BLaER1 (cell line): ENCODE data around the gene TAPT1.

Source experiments
- H3K27ac ChIP-seq: shearing (Covaris generic); formaldehyde crosslinking; 2 replicates; pipeline ENCODE4 v1.8.1; 2022
- H3K27me3 ChIP-seq: shearing (Covaris generic); formaldehyde crosslinking; 2 replicates; pipeline ENCODE4 v1.8.1; 2022
- H3K36me3 ChIP-seq: shearing (Covaris generic); formaldehyde crosslinking; 2 replicates; pipeline ENCODE4 v1.8.1; 2022
- H3K4me1 ChIP-seq: shearing (Covaris generic); formaldehyde crosslinking; 2 replicates; pipeline ENCODE4 v1.8.1; 2022
- H3K4me2 ChIP-seq: shearing (Covaris generic); formaldehyde crosslinking; 2 replicates; pipeline ENCODE4 v1.8.1; 2022
- H3K4me3 ChIP-seq: shearing (Covaris generic); formaldehyde crosslinking; 2 replicates; pipeline ENCODE4 v1.8.1; 2022
- H3K9ac ChIP-seq: shearing (Covaris generic); formaldehyde crosslinking; 2 replicates; pipeline ENCODE4 v1.8.1; 2022
- H3K9me3 ChIP-seq: shearing (Covaris generic); formaldehyde crosslinking; 2 replicates; pipeline ENCODE4 v1.8.1; 2022
- H4K20me1 ChIP-seq: shearing (Covaris generic); formaldehyde crosslinking; 2 replicates; pipeline ENCODE4 v1.8.1; 2022
- Cebpa-rat ChIP-seq: shearing (Covaris generic); IDR thresholded peaks from 2 replicates; pipeline ENCODE4 v1.8.1; 2022

TAPT1 gene

DNA sequence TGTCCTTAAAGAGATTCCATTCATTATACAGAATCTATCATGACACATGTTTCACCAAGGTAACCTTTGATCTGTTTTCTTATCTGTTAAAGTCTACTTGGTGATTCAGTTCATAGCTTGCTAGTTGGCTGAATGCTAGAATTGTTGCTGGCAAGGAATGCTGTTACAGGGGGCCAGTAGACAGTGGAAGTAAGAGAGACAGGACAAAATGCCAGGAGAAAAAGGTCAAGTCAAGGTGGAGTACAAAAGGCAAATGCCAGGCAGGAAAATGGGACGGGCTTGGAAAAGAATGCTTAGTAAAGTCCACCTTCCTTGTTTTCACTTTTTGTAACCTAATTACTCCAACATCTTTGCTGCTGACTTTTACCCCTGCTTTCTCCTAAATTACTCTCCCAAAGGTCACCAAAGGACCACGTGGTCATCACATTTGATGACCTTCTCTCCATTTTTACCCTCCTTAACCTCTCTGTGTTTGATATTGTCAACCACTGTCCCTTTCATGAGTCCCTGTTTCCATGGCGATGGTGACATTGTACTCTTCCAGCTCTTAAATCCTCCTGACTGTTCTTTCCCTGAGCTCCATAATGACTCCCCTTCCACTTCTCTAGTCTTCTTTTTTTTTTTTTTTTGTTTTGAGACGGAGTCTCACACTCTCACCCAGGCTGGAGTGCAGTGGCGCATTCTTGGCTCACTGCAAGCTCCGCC is 24.5 kb upstream of the TAPT1 start:
- Histone ChIP-seq H3K4me2 (no peak overlapping the region), H3K36me3 (no peaks in the 10 kb centered on the region), H3K27ac (no peak overlapping the region), H3K27me3 (no peaks in the 10 kb centered on the region), H4K20me1 (no peaks in the 10 kb centered on the region), H3K9me3 (no peaks in the 10 kb centered on the region), H3K4me1 (no peaks in the 10 kb centered on the region), H3K4me3 (no peak overlapping the region), H3K9ac (no peak overlapping the region)
- TF ChIP-seq Cebpa-rat = no peak

DNA sequence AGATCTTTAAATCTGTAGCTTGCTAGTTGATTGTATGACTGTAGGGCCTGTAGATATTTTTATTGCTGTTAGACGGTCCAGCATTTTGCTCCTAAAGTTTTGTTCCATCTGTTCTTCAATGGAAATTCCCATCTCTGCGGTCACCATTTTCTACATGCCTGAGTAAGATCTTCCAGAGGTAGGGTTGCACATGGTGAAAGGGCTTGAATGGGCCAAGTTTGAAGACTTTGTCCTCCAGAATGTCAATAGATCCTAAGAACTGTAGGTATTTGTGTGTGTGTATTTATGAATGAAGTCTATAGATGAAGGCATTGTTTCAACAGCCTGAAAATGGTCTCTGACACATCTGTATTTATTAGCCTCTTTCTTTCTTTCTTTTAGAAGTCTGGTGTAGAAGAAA is 22.3 kb upstream of the TAPT1 start:
- Histone ChIP-seq H3K4me1 (no peaks in the 10 kb centered on the region), H3K36me3 (no peaks in the 10 kb centered on the region), H3K9ac (no peak overlapping the region), H3K9me3 (no peaks in the 10 kb centered on the region), H3K27me3 (no peaks in the 10 kb centered on the region), H3K27ac (no peak overlapping the region), H3K4me2 (no peak overlapping the region), H4K20me1 (no peaks in the 10 kb centered on the region), H3K4me3 (no peak overlapping the region)
- TF ChIP-seq Cebpa-rat = no peak

DNA sequence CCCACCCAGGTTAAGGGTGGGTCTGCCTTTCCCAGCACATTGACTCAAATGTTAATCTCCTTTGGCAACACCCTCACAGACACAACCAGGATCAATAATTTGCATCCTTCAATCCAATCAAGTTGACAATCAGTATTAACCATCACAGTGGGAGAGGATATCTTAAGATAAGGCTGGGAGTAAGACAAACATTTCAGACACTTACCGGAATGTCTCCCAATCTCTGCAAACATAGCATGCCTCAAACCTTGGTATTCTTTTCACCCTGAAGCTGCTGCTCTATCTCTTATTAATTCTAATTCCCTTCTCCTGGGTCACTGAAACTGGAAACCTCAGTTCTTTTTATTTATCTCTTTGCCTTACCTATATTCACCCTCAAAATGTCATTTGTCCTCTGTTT is 19.0 kb upstream of the TAPT1 start:
- no peaks in the 10 kb centered on the region for H3K36me3 ChIP-seq
- H3K9me3 ChIP-seq = no peaks in the 10 kb centered on the region; the same call in 1 of the 2 replicates
- no peak overlapping the region for H3K4me2 ChIP-seq
- H3K9ac ChIP-seq = no peak overlapping the region
- no peaks in the 10 kb centered on the region for H3K27me3 ChIP-seq
- H3K27ac ChIP-seq = no peak overlapping the region
- H4K20me1 ChIP-seq = no peaks in the 10 kb centered on the region
- no peak for TF ChIP-seq Cebpa-rat
- H3K4me1 ChIP-seq = no peaks in the 10 kb centered on the region
- no peak overlapping the region for H3K4me3 ChIP-seq

DNA sequence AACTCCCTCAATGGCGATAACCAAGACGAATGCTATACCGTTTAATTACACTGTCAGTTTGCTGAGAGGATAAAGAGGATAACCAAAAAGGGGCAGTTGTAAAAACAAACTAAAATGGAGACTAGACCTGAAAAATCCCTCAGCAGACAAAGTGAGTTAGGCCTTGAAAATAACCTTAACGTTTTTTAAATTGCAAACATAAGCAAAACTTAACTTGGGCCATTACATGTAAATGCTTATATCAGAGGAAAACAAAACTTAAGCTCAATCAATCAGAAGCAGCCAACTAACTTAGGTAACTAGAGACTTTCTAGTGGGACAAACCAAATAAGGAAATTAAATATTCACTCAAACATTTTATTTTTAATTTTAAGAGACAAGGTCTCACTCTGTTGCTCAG is 17.0 kb upstream of the TAPT1 start:
- H3K9me3 ChIP-seq = no peaks in the 10 kb centered on the region; the same call in 1 of the 2 replicates
- no peaks in the 10 kb centered on the region for H4K20me1 ChIP-seq
- no peaks in the 10 kb centered on the region for H3K36me3 ChIP-seq
- H3K27ac ChIP-seq = no peak overlapping the region
- no peaks in the 10 kb centered on the region for H3K27me3 ChIP-seq
- no peak for TF ChIP-seq Cebpa-rat
- H3K4me2 ChIP-seq = no peak overlapping the region
- no peaks in the 10 kb centered on the region for H3K4me1 ChIP-seq
- H3K4me3 ChIP-seq = no peak overlapping the region
- no peak overlapping the region for H3K9ac ChIP-seq

DNA sequence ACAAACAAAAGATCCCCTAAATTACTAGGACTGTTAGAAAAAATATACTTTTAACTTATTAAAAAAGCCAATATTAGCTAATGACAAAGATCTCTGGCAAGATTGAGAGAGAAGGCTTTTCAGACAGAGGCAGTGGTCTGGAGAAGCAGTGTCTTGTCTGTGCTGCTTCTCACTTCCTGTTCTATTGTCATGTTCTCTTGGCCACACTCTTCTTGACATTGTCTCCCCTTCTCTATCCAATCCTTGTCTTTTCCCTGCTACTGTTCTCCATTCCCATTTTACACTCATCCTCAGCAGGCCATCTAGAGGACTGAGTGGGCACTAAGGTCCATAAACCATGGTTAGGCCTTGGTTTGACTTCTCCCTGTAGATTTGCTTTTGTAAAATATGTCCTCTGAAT is 14.0 kb upstream of the TAPT1 start:
- Histone ChIP-seq H3K4me2 (no peak overlapping the region), H3K27me3 (no peaks in the 10 kb centered on the region), H3K4me1 (no peaks in the 10 kb centered on the region), H4K20me1 (no peaks in the 10 kb centered on the region), H3K36me3 (no peaks in the 10 kb centered on the region), H3K27ac (no peak overlapping the region), H3K4me3 (no peak overlapping the region), H3K9me3 (no peaks in the 10 kb centered on the region; the same call in 1 of the 2 replicates), H3K9ac (no peak overlapping the region)
- no peak for TF ChIP-seq Cebpa-rat

DNA sequence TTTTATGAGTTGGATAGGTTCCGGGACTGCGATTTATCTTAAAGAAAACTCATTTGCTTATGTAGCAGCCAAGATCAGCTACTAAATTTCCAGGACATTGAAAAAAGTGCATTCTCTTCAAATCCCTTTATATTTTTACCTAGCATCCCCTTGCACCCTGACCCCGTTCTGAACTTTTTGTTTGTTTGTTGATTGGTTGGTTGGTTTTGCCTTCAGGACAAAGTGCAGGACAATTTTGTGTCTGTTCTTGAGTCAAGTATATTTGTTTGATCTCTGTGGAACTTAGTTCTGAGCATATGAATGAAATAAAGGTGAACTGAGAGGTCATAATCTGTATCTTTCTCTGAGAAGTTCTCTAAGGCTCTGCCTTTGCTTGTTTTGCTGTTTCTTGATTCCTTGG is 12.8 kb upstream of the TAPT1 start:
- H3K4me1 ChIP-seq = peaks cover 4% of the 10 kb centered on the region
- no peaks in the 10 kb centered on the region for H3K27me3 ChIP-seq
- no peak overlapping the region for H3K9ac ChIP-seq
- H3K4me2 ChIP-seq = no peak overlapping the region
- no peak overlapping the region for H3K4me3 ChIP-seq
- H3K27ac ChIP-seq = no peak overlapping the region
- H3K9me3 ChIP-seq = no peaks in the 10 kb centered on the region; the same call in 1 of the 2 replicates
- no peak for TF ChIP-seq Cebpa-rat
- H3K36me3 ChIP-seq = no peaks in the 10 kb centered on the region
- no peaks in the 10 kb centered on the region for H4K20me1 ChIP-seq

DNA sequence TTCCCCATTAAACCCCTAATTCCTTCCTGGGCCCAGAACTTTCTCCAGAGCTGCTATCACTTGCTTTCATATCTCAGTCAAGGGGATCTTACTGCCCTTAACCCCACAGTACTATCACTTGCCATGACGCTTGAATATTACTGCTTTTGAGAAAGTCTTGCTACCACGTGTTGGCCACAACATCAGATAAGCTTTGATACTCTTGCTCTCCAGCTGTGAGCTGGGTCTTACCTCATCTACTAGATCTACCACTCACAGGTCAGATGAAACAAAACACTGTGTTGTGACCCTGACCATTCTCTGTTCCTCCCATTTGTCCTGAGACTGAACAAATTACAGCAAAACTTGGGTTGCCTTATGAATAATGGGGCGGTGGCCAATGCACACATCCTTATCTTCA is 12.1 kb upstream of the TAPT1 start:
- Histone ChIP-seq H3K36me3 (no peaks in the 10 kb centered on the region), H3K4me3 (no peak overlapping the region), H3K4me1 (peaks cover 11% of the 10 kb centered on the region), H3K27ac (no peak overlapping the region), H3K9me3 (no peaks in the 10 kb centered on the region; the same call in 1 of the 2 replicates), H3K27me3 (no peaks in the 10 kb centered on the region; the same call in 1 of the 2 replicates), H3K4me2 (no peak overlapping the region), H4K20me1 (no peaks in the 10 kb centered on the region), H3K9ac (no peak overlapping the region)
- no peak for TF ChIP-seq Cebpa-rat

DNA sequence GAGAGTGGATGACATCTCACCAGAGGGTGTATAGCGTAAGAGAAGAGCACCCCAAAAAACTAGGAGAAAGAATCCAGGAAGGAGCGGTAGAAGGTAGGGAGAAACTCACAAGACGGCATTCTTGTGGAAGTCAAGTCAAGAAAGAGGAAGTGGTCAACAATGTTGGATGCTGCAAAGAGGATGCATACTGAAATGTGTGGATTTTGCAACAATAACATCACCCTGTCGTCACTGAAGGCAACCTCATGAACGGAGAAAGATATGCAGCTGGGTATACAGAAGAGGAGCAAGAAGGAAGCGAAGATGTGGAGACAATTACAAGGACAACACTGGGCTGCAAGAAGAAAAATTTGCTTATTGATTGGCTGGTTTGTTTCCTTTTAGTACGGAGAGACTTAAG is 11.4 kb upstream of the TAPT1 start:
- Histone ChIP-seq H4K20me1 (no peaks in the 10 kb centered on the region), H3K27ac (no peak overlapping the region), H3K9me3 (no peaks in the 10 kb centered on the region; the same call in 1 of the 2 replicates), H3K27me3 (peaks cover under 1% of the 10 kb centered on the region; the same call in 1 of the 2 replicates), H3K4me1 (peaks cover 17% of the 10 kb centered on the region), H3K4me2 (no peak overlapping the region), H3K4me3 (no peak overlapping the region), H3K36me3 (no peaks in the 10 kb centered on the region), H3K9ac (no peak overlapping the region)
- no peak for TF ChIP-seq Cebpa-rat

DNA sequence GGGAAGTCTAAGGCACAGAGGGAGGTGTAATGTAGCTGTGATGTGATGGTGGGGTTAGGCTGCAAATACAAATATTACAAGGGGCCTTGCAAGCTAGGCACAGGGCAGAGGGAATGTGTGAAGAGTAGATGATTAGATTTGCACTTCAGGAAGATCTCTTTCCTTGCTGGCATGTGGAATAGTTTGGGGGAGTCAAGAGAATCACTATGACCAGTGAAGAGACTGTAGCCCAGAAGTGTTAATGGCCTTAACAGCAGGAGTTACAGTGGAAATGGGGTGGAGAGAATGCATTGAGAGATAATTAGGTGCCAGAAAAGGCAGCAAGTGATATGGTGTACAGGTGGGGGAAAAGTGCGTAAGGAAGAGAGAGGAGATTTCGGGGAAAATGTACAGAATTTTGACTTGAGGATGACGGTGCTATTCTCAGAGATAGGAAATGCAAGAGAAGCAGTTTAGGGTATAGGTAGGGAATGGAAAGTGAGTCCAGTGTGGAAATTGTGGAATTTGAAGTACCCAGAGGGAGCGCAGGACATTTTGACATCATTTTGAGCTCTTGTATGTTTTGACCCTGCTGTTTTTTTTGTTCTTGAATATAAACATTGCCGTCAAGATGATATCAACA is 10.2 kb upstream of the TAPT1 start:
- Histone ChIP-seq H3K4me1 (peaks cover 27% of the 10 kb centered on the region), H4K20me1 (no peaks in the 10 kb centered on the region), H3K9me3 (no peaks in the 10 kb centered on the region), H3K4me2 (no peak overlapping the region), H3K27me3 (peaks cover 13% of the 10 kb centered on the region), H3K9ac (no peak overlapping the region), H3K4me3 (no peak overlapping the region), H3K27ac (no peak overlapping the region), H3K36me3 (no peaks in the 10 kb centered on the region)
- no peak for TF ChIP-seq Cebpa-rat

DNA sequence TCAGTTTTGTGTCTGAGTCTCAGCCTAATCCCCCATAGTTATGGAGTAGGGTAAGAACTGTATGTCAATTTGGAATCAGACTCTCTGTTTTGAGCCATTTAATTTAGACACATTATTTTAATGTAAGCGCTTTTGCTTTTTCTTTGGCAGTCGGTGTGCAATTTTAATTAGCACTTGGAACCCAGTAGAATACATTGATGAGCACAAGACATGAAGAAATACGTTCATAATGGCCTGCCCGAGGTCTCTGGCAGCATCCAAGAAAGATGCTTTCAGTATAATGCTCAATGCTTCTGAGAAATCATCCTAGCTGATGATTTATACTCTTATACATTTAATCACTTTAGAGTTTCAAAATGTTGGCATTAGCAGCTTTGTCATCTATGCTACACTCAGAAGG is 8.9 kb upstream of the TAPT1 start:
- Histone ChIP-seq H3K36me3 (no peaks in the 10 kb centered on the region), H3K4me3 (no peak overlapping the region), H3K4me2 (no peak overlapping the region), H3K9me3 (no peaks in the 10 kb centered on the region), H3K27ac (no peak overlapping the region), H3K4me1 (peaks cover 36% of the 10 kb centered on the region), H3K27me3 (peaks cover 26% of the 10 kb centered on the region), H3K9ac (no peak overlapping the region), H4K20me1 (no peaks in the 10 kb centered on the region)
- no peak for TF ChIP-seq Cebpa-rat
